Measurements from ENCODE around the gene RNF126.

RNF126 gene

GRCh38 chr19:601310-601709, 61.7 kb downstream of the RNF126 start:
- no peak for TF ChIP-seq RAD21 (IDR thresholded peaks at IDR 0.05; ENCODE audit: low read depth)
- no peak for TF ChIP-seq TEAD4 (IDR thresholded peaks at IDR 0.05)
- TF ChIP-seq, protein P1, sequence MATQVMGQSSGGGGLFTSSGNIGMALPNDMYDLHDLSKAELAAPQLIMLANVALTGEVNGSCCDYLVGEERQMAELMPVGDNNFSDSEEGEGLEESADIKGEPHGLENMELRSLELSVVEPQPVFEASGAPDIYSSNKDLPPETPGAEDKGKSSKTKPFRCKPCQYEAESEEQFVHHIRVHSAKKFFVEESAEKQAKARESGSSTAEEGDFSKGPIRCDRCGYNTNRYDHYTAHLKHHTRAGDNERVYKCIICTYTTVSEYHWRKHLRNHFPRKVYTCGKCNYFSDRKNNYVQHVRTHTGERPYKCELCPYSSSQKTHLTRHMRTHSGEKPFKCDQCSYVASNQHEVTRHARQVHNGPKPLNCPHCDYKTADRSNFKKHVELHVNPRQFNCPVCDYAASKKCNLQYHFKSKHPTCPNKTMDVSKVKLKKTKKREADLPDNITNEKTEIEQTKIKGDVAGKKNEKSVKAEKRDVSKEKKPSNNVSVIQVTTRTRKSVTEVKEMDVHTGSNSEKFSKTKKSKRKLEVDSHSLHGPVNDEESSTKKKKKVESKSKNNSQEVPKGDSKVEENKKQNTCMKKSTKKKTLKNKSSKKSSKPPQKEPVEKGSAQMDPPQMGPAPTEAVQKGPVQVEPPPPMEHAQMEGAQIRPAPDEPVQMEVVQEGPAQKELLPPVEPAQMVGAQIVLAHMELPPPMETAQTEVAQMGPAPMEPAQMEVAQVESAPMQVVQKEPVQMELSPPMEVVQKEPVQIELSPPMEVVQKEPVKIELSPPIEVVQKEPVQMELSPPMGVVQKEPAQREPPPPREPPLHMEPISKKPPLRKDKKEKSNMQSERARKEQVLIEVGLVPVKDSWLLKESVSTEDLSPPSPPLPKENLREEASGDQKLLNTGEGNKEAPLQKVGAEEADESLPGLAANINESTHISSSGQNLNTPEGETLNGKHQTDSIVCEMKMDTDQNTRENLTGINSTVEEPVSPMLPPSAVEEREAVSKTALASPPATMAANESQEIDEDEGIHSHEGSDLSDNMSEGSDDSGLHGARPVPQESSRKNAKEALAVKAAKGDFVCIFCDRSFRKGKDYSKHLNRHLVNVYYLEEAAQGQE (IDR thresholded peaks at IDR 0.05; ENCODE audit: low read depth): no peak
- TF ChIP-seq ZBTB7A (IDR thresholded peaks at IDR 0.05; ENCODE audit: low read depth): no peak
- TF ChIP-seq FOXM1 (IDR thresholded peaks at IDR 0.05; ENCODE audit: borderline replicate concordance, low read depth): no peak
- TF ChIP-seq NFIC (IDR thresholded peaks at IDR 0.05): no peak
- TF ChIP-seq YY1 (IDR thresholded peaks at IDR 0.05; ENCODE audit: low read depth): no peak
- no peak for TF ChIP-seq CREB1 (IDR thresholded peaks at IDR 0.05; ENCODE audit: low read depth)
- no peak for TF ChIP-seq EP300 (IDR thresholded peaks at IDR 0.05; ENCODE audit: borderline replicate concordance)
- TF ChIP-seq TCF12 (IDR thresholded peaks at IDR 0.05; ENCODE audit: low read depth): no peak
- TF ChIP-seq USF1 (IDR thresholded peaks at IDR 0.05): no peak
- no peak for TF ChIP-seq EGR1 (IDR thresholded peaks at IDR 0.05)
- TF ChIP-seq CEBPB (IDR thresholded peaks at IDR 0.05): no peak
- TF ChIP-seq MAX (IDR thresholded peaks at IDR 0.05): no peak
- no peak for TF ChIP-seq TAF1 (IDR thresholded peaks at IDR 0.05; ENCODE audit: low read depth)

All from Ishikawa (cell line).